HG03439 (cell line): ENCODE data around the gene IRF5.
"Not testable (repeated sequence)": the region's sequence is repeated elsewhere in the genome, so short reads cannot be mapped to it uniquely, and the experiment has no call there.

Experiments used
- ATAC-seq: cut with Tn5 transposase; IDR thresholded peaks from one replicate; pipeline ENCODE4 v1.9.1; 2021; ENCODE audit warnings: mild to moderate bottlenecking, moderate library complexity; ENCODE audit not compliant: unreplicated experiment

IRF5 gene

GRCh38 chr7:128906001-128906765 is 31.5 kb upstream of the IRF5 start:
- no peak for ATAC-seq

GRCh38 chr7:128906766-128907559 is 30.8 kb upstream of the IRF5 start:
- ATAC-seq, result no peak

- no peak for ATAC-seq
Measured at GRCh38 chr7:128908750-128909624, 28.7 kb upstream of the IRF5 start.

- ATAC-seq, result no peak
Measured at GRCh38 chr7:128909625-128910568, 27.8 kb upstream of the IRF5 start.

- no peak for ATAC-seq
Measured at GRCh38 chr7:128910569-128910945, 27.2 kb upstream of the IRF5 start, which contains the start of gene KCP. TSS of gene KCP (minus strand) at chr7:128910709. CDS start at chr7:128910676, 33 bp downstream.

GRCh38 chr7:128911423-128912031 is 26.2 kb upstream of the IRF5 start:
- ATAC-seq, result no peak

GRCh38 chr7:128912281-128912680 is 25.4 kb upstream of the IRF5 start:
- no peak for ATAC-seq

- not testable (repeated sequence) for ATAC-seq
Measured at GRCh38 chr7:128912709-128913495, 24.8 kb upstream of the IRF5 start.

GRCh38 chr7:128913870-128914565 is 23.7 kb upstream of the IRF5 start:
- no peak for ATAC-seq

GRCh38 chr7:128914566-128915151 is 23.1 kb upstream of the IRF5 start:
- peak; percentile 46 for ATAC-seq

GRCh38 chr7:128915271-128915819 is 22.4 kb upstream of the IRF5 start:
- ATAC-seq, result no peak

- no peak for ATAC-seq
Measured at GRCh38 chr7:128915841-128916642, 21.7 kb upstream of the IRF5 start.

- ATAC-seq, result no peak
Measured at GRCh38 chr7:128916643-128916915, 21.1 kb upstream of the IRF5 start.

GRCh38 chr7:128917122-128917521 is 20.6 kb upstream of the IRF5 start:
- ATAC-seq, result no peak

GRCh38 chr7:128918016-128918665 is 19.6 kb upstream of the IRF5 start:
- no peak for ATAC-seq

GRCh38 chr7:128919241-128919640 is 18.5 kb upstream of the IRF5 start:
- ATAC-seq, result no peak
